OCI-LY7 (cell line): ENCODE data around the gene NAV3. TPM values are rescaled to one million over a fixed set of nuclear protein-coding genes. Genes with fewer than 3 reads are reported as not detected.

Source experiments
- BruUV-seq: library from RNA; stranded (reverse); fragments of 400-500 nt; replicated peaks from 2 replicates; lab custom pipeline; 2021; lab: Mats Ljungman, UMichigan
- CTCF ChIA-PET: fragments of 300-600 bp; sonication (Branson Sonifier 250); formaldehyde crosslinking; loops from one replicate; lab custom pipeline; 2022; ENCODE audit warnings: antibody characterized with exemption; ENCODE audit not compliant: unreplicated experiment; lab: Charles Lee
- POLR2A ChIA-PET: fragments of 300-600 bp; sonication (Branson Sonifier 250); formaldehyde crosslinking; loops from one replicate; lab custom pipeline; 2022; ENCODE audit warnings: antibody characterized with exemption; lab: Charles Lee
- DNase-seq: peaks from one replicate; pipeline ENCODE4 v3.0.0-alpha.2; 2015; ENCODE audit warnings: low spot score
- H2AFZ ChIP-seq: fragments of 200-600 bp; sonication (generic), shearing (Covaris generic); 2 replicates; pipeline ENCODE4 v1.6.1; 2014; ENCODE audit warnings: mild to moderate bottlenecking, antibody characterized with exemption, low read length, moderate library complexity
- H3K27ac ChIP-seq: fragments of 200-600 bp; sonication (generic); 2 replicates; pipeline ENCODE4 v1.5.1; 2014; ENCODE audit warnings: mixed run types, low read depth, mild to moderate bottlenecking, moderate library complexity, low read length, inconsistent platforms; ENCODE audit not compliant: poor library complexity, severe bottlenecking
- H3K36me3 ChIP-seq: fragments of 200-600 bp; sonication (generic); 2 replicates; pipeline ENCODE4 v1.6.1; 2014; ENCODE audit warnings: mild to moderate bottlenecking, antibody characterized with exemption, low read length, moderate library complexity, mixed read lengths; ENCODE audit not compliant: insufficient read depth
- H3K4me1 ChIP-seq: fragments of 200-600 bp; sonication (generic); 2 replicates; pipeline ENCODE4 v1.5.1; 2014; ENCODE audit warnings: mild to moderate bottlenecking, low read length; ENCODE audit not compliant: insufficient read depth, poor library complexity, severe bottlenecking
- H3K4me2 ChIP-seq: fragments of 200-600 bp; sonication (generic); 2 replicates; pipeline ENCODE4 v1.6.1; 2014; ENCODE audit warnings: mild to moderate bottlenecking, low read length
- H3K4me3 ChIP-seq: fragments of 200-600 bp; sonication (generic); 2 replicates; pipeline ENCODE4 v1.5.1; 2014; ENCODE audit warnings: mild to moderate bottlenecking, low read depth, low read length; ENCODE audit not compliant: poor library complexity, severe bottlenecking
- H3K79me2 ChIP-seq: fragments of 200-600 bp; sonication (generic); 2 replicates; pipeline ENCODE4 v1.6.1; 2016; ENCODE audit warnings: low read depth, mild to moderate bottlenecking, low read length, moderate library complexity, mixed read lengths; ENCODE audit not compliant: insufficient read depth
- H3K9me2 ChIP-seq: fragments of 200-600 bp; sonication (generic); 2 replicates; pipeline ENCODE4 v1.6.1; 2016; ENCODE audit warnings: mild to moderate bottlenecking, low read length, mixed read lengths; ENCODE audit not compliant: insufficient read depth
- H3K9me3 ChIP-seq: fragments of 200-600 bp; sonication (generic); 2 replicates; pipeline ENCODE4 v1.6.1; 2014; ENCODE audit warnings: mild to moderate bottlenecking, mixed run types, low read length, mixed read lengths
- H4K20me1 ChIP-seq: fragments of 200-600 bp; sonication (generic); 2 replicates; pipeline ENCODE4 v1.6.1; 2014; ENCODE audit warnings: mild to moderate bottlenecking, antibody characterized with exemption, low read length, moderate library complexity, mixed read lengths; ENCODE audit not compliant: insufficient read depth
- EZH2phosphoT487 ChIP-seq: fragments of 200-600 bp; sonication (generic); IDR thresholded peaks from 2 replicates; pipeline ENCODE4 v1.6.1; 2018; ENCODE audit warnings: low read depth, borderline replicate concordance, mild to moderate bottlenecking, mixed run types, antibody characterized with exemption, low read length, moderate library complexity, mixed read lengths
- intact Hi-C: fragments of 100-400 bp; cut with micrococcal nuclease; formaldehyde crosslinking; loops from one replicate; pipeline ENCODE4 v1.10.0; 2022; ENCODE audit not compliant: unreplicated experiment
- total RNA-seq, 2 experiments: library from RNA; depleted of rRNA in 1 of 2; stranded (reverse); fragments of >200 nt in 1 of 2; shearing (Covaris generic) in 1 of 2; gene quantifications; 2 replicates each; pipeline ENCODE4 v1.2.3, GENCODE V29; 2014 to 2022
- TF ChIP-seq, protein P1 (sequence below): fragments of 200-600 bp; sonication (generic); conservative IDR thresholded peaks from 2 replicates; pipeline ENCODE4 v1.5.1; 2014; ENCODE audit warnings: mild to moderate bottlenecking, antibody characterized with exemption, low read length, moderate library complexity, mixed read lengths

NAV3 gene
- total RNA-seq, 2 experiments from 2014 or later = 0.68 to 1.6 TPM

DNA sequence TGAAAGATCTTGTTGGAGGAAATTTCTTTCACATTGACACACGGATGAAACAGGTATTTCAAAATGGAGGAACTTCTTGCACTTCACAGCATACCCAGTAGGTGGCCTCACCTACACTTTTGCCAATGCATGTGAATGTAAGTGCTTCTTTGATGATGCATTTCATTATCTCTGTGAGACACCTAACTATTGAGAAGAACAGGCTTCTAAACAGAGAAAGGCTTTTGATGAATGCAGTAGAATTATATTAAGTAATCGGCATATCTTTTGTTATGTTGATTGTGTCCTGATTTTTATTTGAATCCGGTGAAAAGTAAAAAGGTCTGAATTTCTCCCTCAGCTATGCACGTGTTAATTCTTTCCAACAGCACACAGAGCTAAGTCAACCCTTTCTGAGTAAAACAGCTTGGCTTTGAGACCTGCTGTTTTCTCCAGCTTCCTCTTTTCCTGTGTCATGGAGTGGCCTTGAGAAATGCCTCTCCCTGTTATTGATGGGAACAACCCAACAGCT, 399.0 kb downstream of the NAV3 start:
- Histone ChIP-seq H3K79me2 (no peaks in the 10 kb centered on the region), H3K9me2 (no peaks in the 10 kb centered on the region), H3K27ac (no peak overlapping the region), H3K4me2 (peak overlapping the region; percentile 33; the same call in 1 of the 2 replicates), H4K20me1 (no peaks in the 10 kb centered on the region), H3K9me3 (no peaks in the 10 kb centered on the region), H3K4me3 (no peak overlapping the region), H3K36me3 (no peaks in the 10 kb centered on the region), H2AFZ (peak overlapping the region; percentile 76), H3K4me1 (no peaks in the 10 kb centered on the region)
- intact Hi-C loops = loop anchor here (10.0 kb wide), 1 partner anchor 355 kb away; no protein-coding TSS in a partner anchor
- no peak for TF ChIP-seq EZH2phosphoT487
- TF ChIP-seq, protein P1, sequence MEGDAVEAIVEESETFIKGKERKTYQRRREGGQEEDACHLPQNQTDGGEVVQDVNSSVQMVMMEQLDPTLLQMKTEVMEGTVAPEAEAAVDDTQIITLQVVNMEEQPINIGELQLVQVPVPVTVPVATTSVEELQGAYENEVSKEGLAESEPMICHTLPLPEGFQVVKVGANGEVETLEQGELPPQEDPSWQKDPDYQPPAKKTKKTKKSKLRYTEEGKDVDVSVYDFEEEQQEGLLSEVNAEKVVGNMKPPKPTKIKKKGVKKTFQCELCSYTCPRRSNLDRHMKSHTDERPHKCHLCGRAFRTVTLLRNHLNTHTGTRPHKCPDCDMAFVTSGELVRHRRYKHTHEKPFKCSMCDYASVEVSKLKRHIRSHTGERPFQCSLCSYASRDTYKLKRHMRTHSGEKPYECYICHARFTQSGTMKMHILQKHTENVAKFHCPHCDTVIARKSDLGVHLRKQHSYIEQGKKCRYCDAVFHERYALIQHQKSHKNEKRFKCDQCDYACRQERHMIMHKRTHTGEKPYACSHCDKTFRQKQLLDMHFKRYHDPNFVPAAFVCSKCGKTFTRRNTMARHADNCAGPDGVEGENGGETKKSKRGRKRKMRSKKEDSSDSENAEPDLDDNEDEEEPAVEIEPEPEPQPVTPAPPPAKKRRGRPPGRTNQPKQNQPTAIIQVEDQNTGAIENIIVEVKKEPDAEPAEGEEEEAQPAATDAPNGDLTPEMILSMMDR = peak; percentile 90
- DNase-seq = peak; percentile 60
- BruUV-seq = no TSS peak
- ChIA-PET CTCF (no interaction called here), POLR2A (no interaction called here)

DNA sequence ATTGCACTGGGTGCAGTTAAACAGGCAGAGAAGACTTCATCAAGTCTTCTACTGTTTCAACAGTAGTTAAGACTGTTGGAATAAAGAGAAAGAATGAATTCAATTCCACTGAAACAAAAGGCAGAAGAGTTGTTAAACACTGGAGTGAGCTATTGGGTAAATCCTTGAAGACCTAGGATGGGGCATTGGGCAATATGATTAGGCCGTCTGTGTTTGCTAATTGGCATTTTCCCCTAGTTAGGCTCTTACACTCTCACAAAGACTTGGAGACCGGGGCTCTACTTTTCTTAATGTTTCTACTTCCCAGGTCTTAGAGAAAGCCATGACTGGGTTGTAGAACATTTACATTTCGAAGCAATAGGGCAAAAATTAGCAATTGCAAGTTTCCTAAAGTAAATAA, 402.1 kb downstream of the NAV3 start:
- intact Hi-C loops = no loop called here
- Histone ChIP-seq H4K20me1 (no peaks in the 10 kb centered on the region), H3K4me2 (no peak overlapping the region), H3K9me3 (no peaks in the 10 kb centered on the region), H3K36me3 (no peaks in the 10 kb centered on the region), H3K4me3 (no peak overlapping the region), H3K4me1 (no peaks in the 10 kb centered on the region), H3K27ac (no peak overlapping the region), H3K79me2 (no peaks in the 10 kb centered on the region), H3K9me2 (no peaks in the 10 kb centered on the region), H2AFZ (no peak overlapping the region)
- ChIA-PET CTCF (no interaction called here), POLR2A (no interaction called here)
- TF ChIP-seq, protein P1 = no peak
- no peak for TF ChIP-seq EZH2phosphoT487
- no TSS peak for BruUV-seq
- DNase-seq = no peak

DNA sequence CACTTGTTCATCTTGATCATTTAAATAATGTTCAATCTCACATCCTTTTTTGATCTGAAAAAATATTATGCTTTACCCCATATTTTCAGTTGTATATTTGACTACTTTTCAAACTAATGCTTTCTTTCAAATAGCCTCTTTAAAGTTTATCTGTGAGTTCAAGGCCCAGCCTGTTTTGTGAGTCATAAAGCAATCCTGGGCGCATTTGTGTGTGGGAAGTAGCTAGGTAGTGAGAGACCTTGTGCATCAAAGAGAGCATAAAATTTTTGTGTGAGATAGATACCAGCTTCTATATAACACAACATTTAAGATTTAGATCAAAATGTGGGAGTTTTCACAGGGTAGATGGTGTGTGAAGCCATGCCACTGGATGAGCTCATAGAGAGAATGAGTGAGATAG, 405.6 kb downstream of the NAV3 start:
- no peak for DNase-seq
- Histone ChIP-seq H3K4me2 (no peak overlapping the region), H3K4me1 (no peaks in the 10 kb centered on the region), H3K79me2 (no peaks in the 10 kb centered on the region), H3K4me3 (no peak overlapping the region), H3K36me3 (no peaks in the 10 kb centered on the region), H3K9me2 (no peaks in the 10 kb centered on the region), H3K27ac (no peak overlapping the region), H4K20me1 (no peaks in the 10 kb centered on the region), H2AFZ (no peak overlapping the region), H3K9me3 (no peaks in the 10 kb centered on the region)
- ChIA-PET CTCF (no interaction called here), POLR2A (interaction anchor here (0.7 kb wide), 1 partner anchor 235 kb away, joined by 3 read pairs; no protein-coding TSS in a partner anchor)
- BruUV-seq = no TSS peak
- TF ChIP-seq, protein P1 = no peak
- no peak for TF ChIP-seq EZH2phosphoT487
- intact Hi-C loops = no loop called here
